ENCODE data around the gene CDKL2. TPM values are rescaled to one million over a fixed set of nuclear protein-coding genes. Genes with fewer than 3 reads are reported as not detected.

CDKL2 gene
- total RNA-seq, 2 donors from 2014 or later = 0.51 to 1.2 TPM

DNA sequence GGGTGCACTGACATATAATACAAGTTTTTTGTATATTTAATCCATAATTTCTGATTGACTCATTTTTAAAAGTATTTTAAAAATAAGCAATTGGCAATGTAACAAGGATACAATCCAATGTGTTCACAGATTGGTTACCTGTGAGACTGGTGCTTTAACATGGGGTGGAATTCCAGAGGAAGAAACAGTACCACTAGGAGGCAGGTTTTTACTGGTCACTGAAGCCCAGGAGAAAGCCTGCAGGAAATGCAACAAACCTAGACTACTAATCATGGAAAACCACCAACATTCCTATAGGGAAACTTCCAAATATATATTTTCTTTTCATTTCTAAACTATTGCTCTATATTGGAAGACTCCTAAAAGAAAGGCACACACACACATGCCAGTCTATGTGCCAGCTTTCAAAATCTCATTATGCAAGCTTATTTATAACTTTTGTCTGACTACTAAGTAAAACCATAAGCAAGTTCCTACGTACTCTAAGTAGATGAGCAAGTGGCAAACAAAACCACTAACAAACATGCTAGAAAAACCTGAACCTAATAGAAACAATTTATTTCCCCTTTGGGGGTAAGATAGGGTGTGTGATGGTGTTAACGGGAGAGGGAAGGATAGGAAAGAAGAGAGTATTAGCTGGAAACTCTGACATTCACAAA, 23.6 kb upstream of the CDKL2 start:
- H3K4me1 ChIP-seq = no peaks in the 10 kb centered on the region
- no peak for DNase-seq (ENCODE audit: low spot score)
- H3K4me3 ChIP-seq = no peak overlapping the region
- peaks cover 63% of the 10 kb centered on the region for H3K36me3 ChIP-seq
- no peaks in the 10 kb centered on the region for H3K27me3 ChIP-seq
- no peaks in the 10 kb centered on the region for H3K9me3 ChIP-seq
- TF ChIP-seq, protein P1, sequence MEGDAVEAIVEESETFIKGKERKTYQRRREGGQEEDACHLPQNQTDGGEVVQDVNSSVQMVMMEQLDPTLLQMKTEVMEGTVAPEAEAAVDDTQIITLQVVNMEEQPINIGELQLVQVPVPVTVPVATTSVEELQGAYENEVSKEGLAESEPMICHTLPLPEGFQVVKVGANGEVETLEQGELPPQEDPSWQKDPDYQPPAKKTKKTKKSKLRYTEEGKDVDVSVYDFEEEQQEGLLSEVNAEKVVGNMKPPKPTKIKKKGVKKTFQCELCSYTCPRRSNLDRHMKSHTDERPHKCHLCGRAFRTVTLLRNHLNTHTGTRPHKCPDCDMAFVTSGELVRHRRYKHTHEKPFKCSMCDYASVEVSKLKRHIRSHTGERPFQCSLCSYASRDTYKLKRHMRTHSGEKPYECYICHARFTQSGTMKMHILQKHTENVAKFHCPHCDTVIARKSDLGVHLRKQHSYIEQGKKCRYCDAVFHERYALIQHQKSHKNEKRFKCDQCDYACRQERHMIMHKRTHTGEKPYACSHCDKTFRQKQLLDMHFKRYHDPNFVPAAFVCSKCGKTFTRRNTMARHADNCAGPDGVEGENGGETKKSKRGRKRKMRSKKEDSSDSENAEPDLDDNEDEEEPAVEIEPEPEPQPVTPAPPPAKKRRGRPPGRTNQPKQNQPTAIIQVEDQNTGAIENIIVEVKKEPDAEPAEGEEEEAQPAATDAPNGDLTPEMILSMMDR (IDR thresholded peaks at IDR 0.05) = peak; percentile 15 to 66
- H3K27ac ChIP-seq = no peak overlapping the region

DNA sequence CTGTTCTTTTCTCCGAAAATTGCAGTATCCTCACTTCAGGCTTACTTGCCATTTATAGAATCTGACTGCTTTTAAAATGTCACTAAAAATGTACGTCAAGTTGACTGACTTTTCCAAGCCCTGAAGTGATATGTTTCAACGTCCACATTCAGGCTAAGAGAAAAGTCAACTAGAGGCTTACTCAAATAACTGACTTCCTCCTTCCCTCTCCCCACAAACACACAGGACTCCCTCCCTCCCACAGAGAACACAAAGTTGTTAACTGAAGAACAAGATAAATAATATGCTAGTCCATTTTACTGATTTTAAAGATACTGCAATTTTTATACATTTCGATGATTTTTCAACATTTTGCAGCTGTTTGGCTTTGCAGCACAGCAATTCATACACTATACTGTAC, 13.8 kb upstream of the CDKL2 start:
- H3K4me1 ChIP-seq = no peaks in the 10 kb centered on the region
- peaks cover 53% of the 10 kb centered on the region for H3K36me3 ChIP-seq
- TF ChIP-seq, protein P1 (IDR thresholded peaks at IDR 0.05) = no peak
- no peaks in the 10 kb centered on the region for H3K9me3 ChIP-seq
- no peak overlapping the region for H3K4me3 ChIP-seq
- no peak overlapping the region for H3K27ac ChIP-seq
- no peaks in the 10 kb centered on the region for H3K27me3 ChIP-seq
- no peak for DNase-seq (ENCODE audit: low spot score)

DNA sequence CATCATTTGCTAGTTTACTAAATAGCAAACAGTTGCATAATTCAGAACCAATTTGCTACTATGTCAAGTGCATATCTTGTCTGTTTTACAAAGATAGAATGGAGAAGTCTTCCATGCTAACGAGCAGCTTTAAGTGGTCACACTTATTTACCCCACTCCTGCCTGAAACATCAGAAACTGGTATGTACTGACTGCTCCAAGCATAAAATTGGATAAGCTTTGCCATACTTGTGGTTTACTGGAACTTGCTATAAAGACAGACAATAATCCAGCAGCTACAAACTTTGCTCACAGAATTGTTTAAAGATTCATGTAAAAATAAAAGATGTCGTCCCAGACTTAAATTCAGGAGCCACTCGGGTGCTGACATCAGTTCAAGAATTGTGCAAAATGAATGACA, 13.3 kb upstream of the CDKL2 start:
- Histone ChIP-seq H3K27me3 (no peaks in the 10 kb centered on the region), H3K4me1 (no peaks in the 10 kb centered on the region), H3K4me3 (no peak overlapping the region), H3K36me3 (peaks cover 53% of the 10 kb centered on the region), H3K9me3 (no peaks in the 10 kb centered on the region), H3K27ac (no peak overlapping the region)
- no peak for DNase-seq (ENCODE audit: low spot score)
- TF ChIP-seq, protein P1 (IDR thresholded peaks at IDR 0.05) = no peak

DNA sequence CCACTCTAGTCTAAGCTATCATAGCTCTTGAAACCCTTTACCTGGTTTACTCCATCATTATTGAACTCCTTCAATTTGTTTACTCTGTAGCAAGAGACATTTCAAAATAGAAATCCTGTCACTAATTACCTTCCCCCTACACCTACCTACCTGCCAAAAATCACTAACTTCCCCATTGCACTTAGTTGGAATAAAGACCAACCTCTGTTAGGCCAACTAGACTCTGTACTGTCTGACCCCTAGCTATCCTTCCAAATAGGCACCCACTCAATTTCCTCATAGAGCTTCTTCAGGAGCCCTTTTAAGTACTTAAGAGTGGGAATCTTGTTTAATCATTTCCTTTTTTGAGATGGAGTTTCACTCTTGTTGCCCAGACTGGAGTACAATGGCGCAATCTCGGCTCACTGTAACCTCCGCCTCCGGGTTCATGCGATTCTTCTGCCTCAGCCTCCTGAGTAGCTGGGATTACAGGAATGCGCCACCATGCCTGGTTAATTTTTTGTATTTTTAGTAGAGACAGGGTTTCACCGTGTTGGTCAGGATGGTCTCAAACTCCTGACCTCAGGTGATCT, 8.9 kb upstream of the CDKL2 start:
- Histone ChIP-seq H3K9me3 (no peaks in the 10 kb centered on the region), H3K4me3 (no peak overlapping the region), H3K36me3 (peaks cover 9% of the 10 kb centered on the region), H3K27ac (no peak overlapping the region), H3K4me1 (no peaks in the 10 kb centered on the region), H3K27me3 (no peaks in the 10 kb centered on the region)
- TF ChIP-seq, protein P1 (IDR thresholded peaks at IDR 0.05) = no peak
- no peak for DNase-seq (ENCODE audit: low spot score)

DNA sequence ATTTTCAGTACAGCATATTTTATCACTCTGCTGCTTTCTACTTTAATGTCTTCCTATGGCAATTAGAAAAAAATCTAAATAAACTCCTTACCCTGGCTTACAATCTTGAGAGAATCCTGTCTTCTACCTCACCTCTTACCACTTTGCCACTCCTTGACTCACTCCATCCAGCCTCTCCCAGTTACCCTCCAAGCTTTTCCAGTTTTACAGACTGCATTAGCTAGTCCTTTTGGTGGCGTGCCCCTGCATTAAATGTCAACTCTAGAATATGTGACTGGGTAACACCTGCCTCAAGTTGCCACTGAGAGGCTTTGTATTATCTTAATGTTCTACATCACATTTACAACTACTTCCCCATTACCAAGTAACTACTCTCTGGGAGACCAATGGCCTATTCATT, 7.5 kb upstream of the CDKL2 start:
- Histone ChIP-seq H3K27ac (no peak overlapping the region), H3K4me3 (no peak overlapping the region), H3K9me3 (no peaks in the 10 kb centered on the region), H3K36me3 (no peaks in the 10 kb centered on the region), H3K4me1 (no peaks in the 10 kb centered on the region), H3K27me3 (no peaks in the 10 kb centered on the region)
- TF ChIP-seq, protein P1 (IDR thresholded peaks at IDR 0.05) = no peak
- no peak for DNase-seq (ENCODE audit: low spot score)

DNA sequence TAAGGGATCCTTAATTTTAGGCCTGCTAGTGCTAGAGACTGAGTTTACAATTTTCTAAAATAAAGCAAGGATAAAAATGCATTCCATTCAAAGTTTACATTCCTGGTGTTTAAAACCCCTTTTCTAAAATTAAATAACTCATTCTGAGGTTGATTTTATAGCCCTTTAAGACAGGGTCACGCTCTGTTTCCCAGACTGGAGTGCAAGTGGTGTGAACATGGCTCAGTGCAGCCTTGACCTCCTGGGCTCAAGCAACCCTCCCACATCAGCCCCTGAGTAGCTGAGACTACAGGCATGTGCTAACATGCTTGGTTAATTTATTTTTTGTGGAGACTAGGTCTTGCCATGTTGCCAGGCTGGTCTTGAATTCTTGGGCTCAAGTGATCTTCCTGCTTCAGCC, 6.8 kb upstream of the CDKL2 start:
- TF ChIP-seq, protein P1 (IDR thresholded peaks at IDR 0.05) = no peak
- Histone ChIP-seq H3K4me1 (no peaks in the 10 kb centered on the region), H3K27ac (no peak overlapping the region), H3K4me3 (no peak overlapping the region), H3K36me3 (no peaks in the 10 kb centered on the region), H3K9me3 (no peaks in the 10 kb centered on the region), H3K27me3 (no peaks in the 10 kb centered on the region)
- no peak for DNase-seq (ENCODE audit: low spot score)

Data from right atrium auricular region (tissue), 2 donors.